Cerebellar nuclear complex (tissue), 1 donor: Measurements from ENCODE around the gene MTAP.

Experiments
- DNase-seq, 2 experiments: peaks; one replicate each; lab custom pipeline; 2025; lab: John Stamatoyannopoulos, UW

The MTAP gene

DNA sequence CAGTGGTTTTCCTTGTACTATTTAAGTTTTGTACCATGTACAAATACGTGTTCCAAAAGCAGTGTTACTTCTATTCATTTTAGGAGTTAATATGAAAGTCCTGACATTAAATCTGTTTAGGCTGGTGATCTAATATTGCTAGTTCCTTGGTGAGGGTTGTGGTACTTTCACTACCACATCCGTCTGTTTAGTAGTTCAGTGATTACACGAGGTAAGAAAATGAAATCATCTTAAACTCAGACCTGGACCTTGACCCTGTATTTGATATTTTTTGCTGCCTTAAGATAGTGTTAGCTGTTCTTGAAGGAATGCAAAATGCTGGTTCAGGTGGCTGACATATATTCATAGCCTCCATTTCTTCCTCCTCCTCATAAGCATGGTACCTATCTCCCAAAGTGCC is 50.3 kb downstream of the MTAP start:
- no peak for DNase-seq

DNA sequence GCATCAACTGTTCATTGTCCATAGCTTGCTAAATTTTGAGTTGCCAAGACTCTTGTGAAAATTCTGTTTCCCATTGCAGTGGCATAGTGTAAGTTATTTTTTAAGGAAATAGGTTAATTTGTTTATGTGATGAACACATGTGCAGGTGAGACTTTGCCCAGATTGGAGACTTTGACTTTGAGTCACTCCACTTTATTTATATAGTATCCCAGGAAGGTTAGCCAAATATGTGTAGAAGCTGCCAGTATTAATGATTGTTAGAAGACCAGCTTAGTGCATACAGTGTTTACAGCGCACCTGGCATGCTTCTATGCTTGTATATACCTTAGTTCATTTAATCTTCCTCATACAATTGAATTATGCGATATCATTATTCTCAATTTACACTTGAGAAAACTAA is 51.0 kb downstream of the MTAP start:
- no peak for DNase-seq

DNA sequence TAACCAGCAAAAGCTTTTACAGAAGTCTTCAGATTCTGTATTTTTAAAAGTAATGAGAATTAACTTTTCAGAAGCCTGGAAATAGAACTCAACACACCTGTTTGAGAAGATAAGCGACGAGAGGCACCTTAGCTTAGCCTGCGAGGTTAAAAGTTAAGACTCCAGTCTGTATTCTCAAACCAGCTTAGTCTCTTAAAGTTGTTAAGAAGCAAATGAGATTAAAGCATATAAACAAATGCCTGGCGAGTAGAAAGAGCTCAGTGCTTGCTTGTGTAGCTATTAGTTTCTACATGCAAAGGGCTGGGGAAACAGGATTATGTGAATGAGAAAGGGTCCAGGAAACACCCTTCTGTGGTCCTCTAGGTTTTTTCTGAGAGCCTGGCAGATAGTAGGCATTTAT is 51.7 kb downstream of the MTAP start:
- DNase-seq: no peak

DNA sequence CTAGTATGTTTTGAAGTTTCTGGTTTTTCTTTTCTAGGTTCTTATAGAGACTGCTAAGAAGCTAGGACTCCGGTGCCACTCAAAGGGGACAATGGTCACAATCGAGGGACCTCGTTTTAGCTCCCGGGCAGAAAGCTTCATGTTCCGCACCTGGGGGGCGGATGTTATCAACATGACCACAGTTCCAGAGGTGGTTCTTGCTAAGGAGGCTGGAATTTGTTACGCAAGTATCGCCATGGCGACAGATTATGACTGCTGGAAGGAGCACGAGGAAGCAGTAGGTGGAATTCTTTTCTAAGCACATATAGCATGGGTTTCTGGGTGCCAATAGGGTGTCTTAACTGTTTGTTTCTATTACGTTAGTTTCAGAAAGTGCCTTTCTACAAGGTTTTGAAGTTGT is 52.2 kb downstream of the MTAP start:
- no peak for DNase-seq

DNA sequence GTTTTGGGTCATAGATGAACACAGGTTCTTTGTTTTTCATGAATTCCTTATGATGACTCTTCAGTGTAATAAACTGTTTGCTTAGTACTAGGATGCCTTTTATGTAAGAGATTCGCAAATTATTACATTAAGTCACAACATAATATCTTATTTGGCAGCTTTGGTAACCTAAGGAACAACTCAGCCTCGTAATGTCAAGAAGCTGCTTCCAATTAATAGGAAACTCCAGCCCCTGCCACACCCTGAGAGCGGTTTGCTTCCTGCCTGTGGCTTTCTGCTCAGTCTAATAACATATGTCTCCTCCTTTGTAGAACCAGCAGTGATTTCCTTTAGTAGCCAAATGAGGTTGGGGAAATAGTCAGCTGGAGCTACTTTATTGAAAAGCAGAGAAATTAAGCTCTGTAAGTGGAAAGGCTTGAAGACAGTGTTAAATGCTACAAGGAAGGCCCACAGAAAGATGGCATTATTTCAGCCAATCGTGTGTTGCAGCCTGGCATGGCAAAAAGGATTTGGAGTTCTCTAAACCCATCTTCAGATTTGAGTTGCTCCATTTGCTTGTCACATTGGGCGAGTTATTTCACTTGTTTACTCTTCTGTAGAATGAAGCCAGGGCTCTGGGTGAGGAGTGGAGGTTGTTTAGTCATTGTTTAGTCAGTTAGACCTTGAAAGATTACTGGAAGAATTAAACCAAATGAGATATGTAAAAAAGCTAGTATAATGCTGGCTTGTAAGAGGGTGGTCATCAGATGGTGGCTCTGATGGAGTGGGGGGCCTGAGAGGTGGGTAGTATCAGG is 54.1 kb downstream of the MTAP start:
- no peak for DNase-seq

DNA sequence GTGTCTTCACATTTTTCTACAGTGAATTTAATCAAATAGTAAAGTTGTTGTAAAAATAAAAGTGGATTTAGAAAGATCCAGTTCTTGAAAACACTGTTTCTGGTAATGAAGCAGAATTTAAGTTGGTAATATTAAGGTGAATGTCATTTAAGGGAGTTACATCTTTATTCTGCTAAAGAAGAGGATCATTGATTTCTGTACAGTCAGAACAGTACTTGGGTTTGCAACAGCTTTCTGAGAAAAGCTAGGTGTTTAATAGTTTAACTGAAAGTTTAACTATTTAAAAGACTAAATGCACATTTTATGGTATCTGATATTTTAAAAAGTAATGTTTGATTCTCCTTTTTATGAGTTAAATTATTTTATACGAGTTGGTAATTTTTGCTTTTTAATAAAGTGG is 60.4 kb downstream of the MTAP start:
- no peak for DNase-seq

DNA sequence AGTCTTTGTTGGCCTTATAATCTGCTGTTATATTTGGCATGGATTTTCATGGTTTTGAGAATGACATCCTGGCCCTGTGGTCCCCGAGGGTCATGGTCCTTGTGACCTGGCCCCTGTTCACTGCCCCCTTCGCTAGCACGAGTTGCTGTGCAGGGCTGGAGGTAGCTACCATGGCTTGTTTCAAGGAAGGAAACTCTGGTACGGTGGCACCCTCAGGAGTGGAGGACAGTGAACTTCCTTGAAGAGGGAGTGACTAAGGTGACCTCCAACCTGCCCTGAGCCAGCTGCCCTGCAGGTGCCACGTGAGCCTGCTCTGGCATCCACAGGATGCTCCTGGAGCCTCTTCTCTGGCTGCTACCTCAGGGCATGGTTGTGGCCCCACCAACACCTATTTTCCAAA is 62.1 kb downstream of the MTAP start:
- no peak for DNase-seq

DNA sequence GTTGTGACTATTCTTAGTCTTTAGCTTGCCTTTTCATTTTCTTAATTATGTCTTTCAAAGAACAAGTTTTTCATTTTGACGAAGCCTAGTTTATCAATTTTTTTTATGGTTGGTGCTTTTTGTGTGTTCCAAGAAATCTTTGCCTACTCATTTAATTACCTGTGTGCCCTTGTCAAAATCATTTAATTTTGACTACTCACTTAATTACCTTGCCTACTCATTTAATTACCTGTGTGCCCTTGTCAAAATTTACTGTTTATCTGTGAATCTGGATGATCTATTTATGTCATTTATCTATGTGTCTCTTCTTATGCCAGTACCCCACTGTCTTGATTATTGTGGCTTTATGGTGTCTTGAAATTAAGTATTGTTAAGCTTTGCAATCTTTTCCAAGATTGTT is 63.9 kb downstream of the MTAP start:
- no peak for DNase-seq

DNA sequence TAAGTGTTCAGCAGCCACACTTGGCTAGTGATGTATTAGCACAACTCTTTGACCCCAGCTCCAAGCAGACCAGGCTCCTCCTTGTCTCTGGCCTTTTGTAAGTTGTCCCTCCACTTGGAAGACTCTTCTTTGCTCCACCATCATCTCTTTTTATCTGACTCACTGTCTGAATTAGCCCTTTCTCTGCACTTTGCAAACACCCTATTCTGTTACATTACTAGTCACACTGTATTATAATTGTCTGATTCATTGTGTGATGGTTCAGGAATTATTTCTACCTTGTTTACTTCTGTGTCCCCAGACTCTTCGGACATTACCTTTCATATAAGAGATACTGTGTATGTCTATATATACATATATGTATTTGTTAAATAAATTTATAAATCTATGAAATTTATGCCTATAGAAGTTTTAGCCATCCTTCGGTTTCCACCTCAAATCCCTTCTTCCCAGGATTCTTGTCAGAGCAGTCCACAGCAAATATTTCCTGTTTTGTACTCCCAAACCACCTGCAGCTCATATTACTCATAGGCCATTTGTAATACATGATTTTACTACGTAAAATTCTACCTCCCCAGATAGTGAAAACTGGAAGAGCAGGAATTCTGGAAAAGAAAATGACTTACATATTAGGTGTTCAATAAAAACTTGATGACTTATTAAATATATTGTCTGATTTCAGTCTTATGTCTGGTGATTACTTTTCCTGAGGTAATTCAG is 69.0 kb downstream of the MTAP start:
- DNase-seq: no peak

DNA sequence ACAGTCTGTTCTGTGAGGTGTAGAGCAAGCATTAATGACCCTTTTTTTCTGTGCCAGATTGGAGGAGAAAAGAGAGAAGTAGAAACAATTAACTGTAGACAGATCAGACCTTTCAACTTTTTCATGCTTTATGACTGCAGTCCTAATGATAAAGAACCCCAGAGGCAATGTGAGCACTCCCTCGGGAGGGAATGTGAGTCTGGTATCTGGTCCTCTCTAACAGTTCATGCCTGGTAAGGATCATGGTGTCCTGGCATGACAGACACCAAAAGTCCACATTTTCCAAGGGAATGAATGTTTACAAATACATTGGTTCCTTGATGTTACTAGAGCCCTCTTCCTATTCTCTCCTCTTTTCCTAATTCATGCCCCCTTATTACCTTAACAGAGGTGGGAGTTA is 70.3 kb downstream of the MTAP start:
- no peak for DNase-seq

DNA sequence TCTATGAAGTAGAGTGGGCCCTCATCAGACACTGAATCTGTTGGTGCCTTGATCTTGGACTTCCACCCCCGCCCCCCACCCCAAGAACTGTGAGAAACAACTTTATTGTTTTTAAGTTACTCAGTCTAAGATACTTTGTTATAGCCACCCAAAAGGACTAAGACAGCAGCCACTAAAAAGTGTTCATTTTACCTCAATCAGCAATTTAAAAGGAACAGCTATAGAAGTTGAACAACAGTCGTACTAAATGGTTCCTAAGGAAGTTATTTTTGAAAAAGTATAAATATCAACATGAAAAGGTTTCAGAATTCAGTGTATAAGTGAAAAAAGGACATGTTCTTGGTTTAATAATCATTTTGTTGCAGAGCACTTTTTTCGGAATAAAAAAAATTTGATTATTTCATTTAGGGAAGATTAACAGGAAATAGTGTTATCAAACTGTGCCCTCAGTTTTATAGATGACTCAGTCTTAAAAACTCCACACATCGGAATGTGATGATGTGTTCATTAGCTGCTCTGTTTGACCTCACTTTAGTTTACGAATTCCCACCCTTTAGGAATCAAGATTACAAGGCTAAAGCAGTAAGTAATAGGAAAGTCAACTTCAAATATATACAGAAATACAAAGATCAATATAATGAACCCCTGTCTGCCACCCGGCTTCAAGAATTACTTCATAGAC is 71.2 kb downstream of the MTAP start:
- no peak for DNase-seq

DNA sequence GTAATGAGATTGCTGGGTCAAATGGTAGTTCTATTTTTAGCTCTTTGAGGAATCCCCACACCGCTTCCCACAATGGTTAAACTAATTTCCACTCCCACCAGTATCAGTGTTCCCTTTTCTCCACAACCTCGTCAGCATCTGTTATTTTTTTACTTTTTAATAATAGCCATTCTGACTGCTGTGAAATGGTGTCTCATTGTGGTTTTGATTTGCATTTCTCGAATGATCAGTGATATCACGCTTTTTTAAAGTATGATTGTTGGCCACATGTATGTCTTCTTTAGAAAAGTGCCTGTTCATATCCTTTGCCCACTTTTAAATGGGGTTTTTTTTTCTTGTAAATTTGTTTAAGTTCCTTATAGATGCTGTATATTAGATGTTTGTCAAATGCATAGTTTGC is 73.5 kb downstream of the MTAP start:
- DNase-seq: no peak

DNA sequence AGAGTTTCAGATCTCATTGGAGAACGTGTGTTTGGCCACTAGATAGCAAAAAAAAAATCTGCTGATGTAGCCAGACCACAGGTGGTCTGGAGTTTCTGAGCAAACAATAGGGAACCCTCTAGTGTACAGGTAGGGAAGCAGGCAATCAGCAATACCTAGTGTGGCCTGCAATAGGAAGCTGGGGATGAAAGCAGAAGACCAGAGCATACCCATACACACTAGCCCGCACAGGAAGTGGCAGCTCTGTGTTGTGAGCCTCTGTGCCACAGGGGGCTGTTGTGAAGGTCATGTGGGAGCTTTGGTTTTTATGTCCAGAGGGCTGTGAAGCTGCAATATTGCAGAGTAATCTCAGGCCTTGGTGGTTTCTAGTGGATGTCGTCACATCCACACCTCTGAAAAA is 81.2 kb downstream of the MTAP start:
- DNase-seq: no peak

DNA sequence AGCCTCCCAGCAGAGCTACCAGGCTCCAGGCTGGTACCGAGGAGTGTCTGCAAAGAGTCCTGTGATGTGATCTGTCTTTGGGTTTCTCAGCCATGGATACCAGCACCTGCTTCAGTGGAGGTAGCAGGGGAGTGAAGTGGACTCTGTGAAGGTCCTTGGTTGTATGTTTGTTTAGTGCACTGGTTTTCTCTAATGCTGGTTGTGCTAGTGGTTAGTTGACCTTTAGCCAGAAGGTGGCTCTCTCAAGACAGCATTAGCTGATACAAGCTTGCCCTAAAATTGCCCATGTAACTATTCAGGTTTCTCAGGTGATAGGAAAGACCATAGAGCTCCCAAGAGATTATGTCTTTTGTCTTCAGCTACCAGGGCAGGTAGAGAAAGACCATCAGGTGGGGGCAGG is 87.2 kb downstream of the MTAP start:
- no peak for DNase-seq

DNA sequence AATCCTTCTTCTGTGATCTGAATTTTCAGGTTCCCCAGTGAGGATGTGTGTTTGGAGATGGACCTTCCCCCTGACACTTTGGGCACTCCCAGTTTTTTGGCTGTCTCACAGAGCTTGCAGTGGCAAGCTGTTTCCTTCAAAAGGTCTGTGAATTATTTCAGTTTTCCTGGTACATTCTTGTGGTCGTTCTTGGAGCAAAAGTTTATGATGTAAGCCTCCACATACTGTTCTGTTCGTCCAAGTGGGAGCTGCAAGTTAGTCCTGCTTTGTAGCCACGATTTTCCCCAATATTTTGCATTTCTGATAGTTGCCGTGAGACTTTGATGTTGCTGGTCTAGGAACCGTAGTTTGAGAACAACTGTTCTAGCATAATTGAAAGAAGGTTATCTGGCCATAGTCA is 88.3 kb downstream of the MTAP start:
- DNase-seq: no peak

DNA sequence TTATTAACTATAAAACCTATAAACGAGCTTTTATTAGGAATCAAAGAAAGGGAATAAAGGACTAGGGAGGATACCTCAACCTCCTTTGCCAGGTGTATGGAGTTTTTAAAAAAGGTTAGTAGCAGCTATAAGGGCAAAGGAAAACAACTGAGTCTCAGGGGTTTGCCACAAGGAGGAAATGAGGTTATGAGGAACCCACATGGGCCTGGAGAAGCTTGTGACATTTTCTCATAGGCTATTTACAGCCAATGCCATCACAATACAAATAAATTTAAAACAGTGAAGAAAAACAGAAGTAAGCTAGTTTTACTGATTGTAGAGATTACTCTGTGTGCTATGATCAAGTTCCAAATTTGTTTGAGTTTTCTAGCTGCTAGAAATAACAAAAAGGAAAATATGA is 99.1 kb downstream of the MTAP start:
- no peak for DNase-seq

DNA sequence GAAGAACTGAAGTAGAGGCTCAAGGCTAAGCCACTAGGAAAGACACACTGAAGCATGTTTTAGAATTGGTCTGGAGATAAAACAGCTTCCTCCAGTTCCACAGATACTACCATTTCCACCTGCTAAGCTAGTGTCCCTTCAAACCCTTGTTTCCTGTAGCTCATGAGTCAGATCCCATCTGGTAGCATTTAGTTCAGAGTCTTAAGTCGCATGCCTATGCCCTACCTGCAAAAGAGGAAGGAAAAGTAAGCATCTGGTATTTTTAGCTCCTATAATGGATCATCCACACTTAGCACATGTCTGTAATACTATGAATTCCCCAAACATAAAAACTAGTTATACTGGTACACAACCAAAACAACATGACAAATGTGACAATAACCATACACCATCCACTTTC is 99.7 kb downstream of the MTAP start:
- no peak for DNase-seq

DNA sequence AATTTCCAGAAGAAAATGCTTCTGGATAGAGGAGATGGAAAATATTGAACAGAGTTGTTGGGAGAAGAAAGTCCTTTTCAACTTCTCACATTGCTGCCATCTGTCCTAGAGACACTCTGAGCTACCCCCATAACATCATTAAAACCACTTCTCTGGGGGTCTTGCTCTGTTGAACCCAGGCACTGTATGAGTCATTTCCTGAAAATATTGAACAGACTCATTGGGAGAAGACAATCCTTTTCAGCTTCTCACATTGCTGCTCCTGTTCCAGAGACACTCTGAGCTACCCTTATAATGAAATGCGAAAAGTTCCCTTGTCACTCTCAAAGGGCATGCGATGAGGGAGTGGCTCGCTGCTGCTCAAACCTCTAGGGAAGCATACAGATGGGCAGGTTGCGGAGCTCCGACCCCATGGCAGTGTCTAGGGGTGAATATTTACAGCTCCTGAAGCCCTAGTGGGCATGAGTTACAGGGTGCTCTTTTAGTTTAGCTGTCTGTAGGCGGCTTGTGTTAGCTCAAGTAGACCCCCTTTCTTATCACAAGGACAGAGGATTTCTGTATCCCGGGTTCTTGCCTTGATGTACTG is 101.0 kb downstream of the MTAP start:
- no peak for DNase-seq

DNA sequence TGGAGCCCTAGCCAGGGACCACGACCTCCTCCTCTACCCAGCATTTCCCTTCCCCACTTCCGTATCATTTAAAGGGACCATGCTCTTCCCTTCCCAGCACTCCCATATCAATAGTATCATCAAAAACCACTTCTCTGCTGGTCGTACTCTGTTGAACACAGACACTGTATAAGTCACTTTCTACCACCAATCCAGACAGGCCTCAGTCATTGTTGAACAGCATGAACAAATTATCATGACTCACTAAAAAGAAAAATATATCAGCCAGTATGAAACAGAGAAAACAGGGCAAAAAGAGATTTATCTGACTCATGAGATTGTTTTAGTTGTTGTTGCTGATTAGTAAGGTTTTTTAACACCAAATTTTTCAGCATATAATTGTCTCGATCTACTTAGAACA is 101.9 kb downstream of the MTAP start:
- no peak for DNase-seq

DNA sequence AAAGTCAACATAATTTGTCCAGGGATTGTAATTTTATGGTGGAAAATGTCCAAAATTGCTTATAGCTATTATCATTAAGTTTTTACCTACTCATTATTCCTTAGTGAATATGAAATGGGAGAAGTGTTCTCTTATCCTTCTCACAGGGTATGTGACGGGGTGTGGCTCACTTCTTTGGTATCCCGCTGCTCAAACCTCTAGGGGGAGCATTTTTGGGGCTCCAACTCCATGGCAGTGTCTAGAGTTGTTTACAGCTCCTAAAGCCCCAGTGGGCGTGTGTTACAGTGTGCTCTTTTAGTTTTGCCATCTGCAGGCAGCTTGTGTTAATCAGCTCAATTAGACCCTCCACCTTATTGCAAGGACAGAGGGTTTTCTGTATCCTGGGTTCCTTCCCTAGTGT is 102.3 kb downstream of the MTAP start:
- DNase-seq: no peak

DNA sequence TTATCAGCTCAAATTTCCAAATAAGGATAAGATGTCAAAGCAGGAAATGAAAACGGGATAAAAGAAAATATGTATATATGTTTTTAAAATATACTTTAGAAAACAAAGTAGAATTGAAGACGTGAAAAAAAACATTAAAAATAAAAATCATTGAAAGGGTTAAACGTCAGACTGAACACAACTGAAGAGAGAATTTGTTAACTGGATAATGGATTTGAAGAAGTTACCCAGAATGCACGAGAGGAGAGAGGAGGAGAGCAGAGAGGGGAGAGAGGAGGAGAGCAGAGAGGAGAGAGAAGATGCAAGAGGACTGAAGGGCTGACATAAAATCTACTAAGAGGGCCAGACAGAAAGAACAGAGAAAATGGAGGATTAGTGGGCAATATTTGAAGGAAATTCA is 103.8 kb downstream of the MTAP start:
- no peak for DNase-seq

DNA sequence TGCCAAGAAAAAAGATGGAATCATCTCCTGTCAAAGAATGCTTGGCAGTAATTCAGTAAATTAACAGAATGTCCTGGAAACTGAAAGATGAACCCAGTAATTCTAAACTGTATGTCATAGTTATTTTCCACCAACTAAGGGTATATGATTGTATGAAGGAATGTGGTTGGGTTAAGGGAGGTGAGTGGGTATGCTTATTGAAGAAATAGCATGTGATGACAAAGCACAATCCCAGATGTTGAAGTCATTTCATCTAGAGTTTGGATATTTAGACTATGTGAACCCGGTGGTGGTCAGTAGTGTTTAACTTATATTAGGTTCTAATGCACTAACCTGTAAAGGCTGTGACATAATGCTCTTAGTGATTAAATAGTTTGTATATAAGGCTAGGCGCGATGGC is 104.4 kb downstream of the MTAP start:
- DNase-seq: no peak
